ENCODE results near the gene THOP1.
"Not testable (repeated sequence)": the region's sequence is repeated elsewhere in the genome, so short reads cannot be mapped to it uniquely, and the experiment has no call there.

Gene THOP1

GRCh38 chr19:2815923-2816322, 30.6 kb downstream of the THOP1 start:
- peaks cover 0 to 6% of the 10 kb centered on the region in 2 donors for H3K4me1 ChIP-seq (ENCODE audit: control insufficient read depth in 1 of 2, insufficient read depth in 2 of 2, low read length in 2 of 2)
- H3K27ac ChIP-seq (ENCODE audit: low read length) = no peak overlapping the region
- peaks cover 0 to 26% of the 10 kb centered on the region in 2 donors for H3K36me3 ChIP-seq (ENCODE audit: control insufficient read depth in 1 of 2, insufficient read depth in 2 of 2, low read length in 2 of 2)
- no peak overlapping the region for H3K4me3 ChIP-seq (ENCODE audit: low read depth in 1 of 2, low read length in 2 of 2)
- no peaks in the 10 kb centered on the region for H3K27me3 ChIP-seq (ENCODE audit: low read depth, low read length)
- no peaks in the 10 kb centered on the region for H3K9me3 ChIP-seq (ENCODE audit: control insufficient read depth in 1 of 2, low read length in 2 of 2)

GRCh38 chr19:2816641-2817040, 31.3 kb downstream of the THOP1 start:
- H3K27ac ChIP-seq (ENCODE audit: low read length) = no peak overlapping the region
- peaks cover 0 to 19% of the 10 kb centered on the region in 2 donors for H3K36me3 ChIP-seq (ENCODE audit: control insufficient read depth in 1 of 2, insufficient read depth in 2 of 2, low read length in 2 of 2)

GRCh38 chr19:2817237-2817829, 32.0 kb downstream of the THOP1 start:
- H3K36me3 ChIP-seq (ENCODE audit: control insufficient read depth in 1 of 2, insufficient read depth in 2 of 2, low read length in 2 of 2) = peaks cover 0 to 14% of the 10 kb centered on the region in 2 donors
- H3K4me1 ChIP-seq (ENCODE audit: control insufficient read depth in 1 of 2, insufficient read depth in 2 of 2, low read length in 2 of 2); H3K27me3 ChIP-seq (ENCODE audit: low read depth, low read length); H3K4me3 ChIP-seq (ENCODE audit: low read depth in 1 of 2, low read length in 2 of 2); H3K9me3 ChIP-seq (ENCODE audit: control insufficient read depth in 1 of 2, low read length in 2 of 2); H3K27ac ChIP-seq (ENCODE audit: low read length): not testable (repeated sequence)

More at GRCh38 chr19:2816641-2817040, 31.3 kb downstream of the THOP1 start:
- Histone ChIP-seq H3K4me1 (ENCODE audit: control insufficient read depth in 1 of 2, insufficient read depth in 2 of 2, low read length in 2 of 2) (peaks cover 0 to 8% of the 10 kb centered on the region in 2 donors), H3K4me3 (ENCODE audit: low read depth in 1 of 2, low read length in 2 of 2) (no peak overlapping the region), H3K27me3 (ENCODE audit: low read depth, low read length) (no peaks in the 10 kb centered on the region), H3K9me3 (ENCODE audit: control insufficient read depth in 1 of 2, low read length in 2 of 2) (no peaks in the 10 kb centered on the region)

- H3K4me3 ChIP-seq (ENCODE audit: low read depth in 1 of 2, low read length in 2 of 2) = peak within 1 kb of the TSS; percentile 70 to 91
- H3K9me3 ChIP-seq (ENCODE audit: control insufficient read depth in 1 of 2, low read length in 2 of 2) = no peaks in the 10 kb centered on the region
- H3K27me3 ChIP-seq (ENCODE audit: low read depth, low read length) = no peaks in the 10 kb centered on the region
- peaks cover 0 to 8% of the 10 kb centered on the region in 2 donors for H3K4me1 ChIP-seq (ENCODE audit: control insufficient read depth in 1 of 2, insufficient read depth in 2 of 2, low read length in 2 of 2)
- H3K27ac ChIP-seq (ENCODE audit: low read length) = no peak within 1 kb of the TSS
- H3K36me3 ChIP-seq (ENCODE audit: control insufficient read depth in 1 of 2, insufficient read depth in 2 of 2, low read length in 2 of 2) = peaks cover 0 to 22% of the 10 kb centered on the region in 2 donors
Observed at GRCh38 chr19:2819540-2820111, 34.3 kb downstream of the THOP1 start, which contains the start of gene ZNF554. TSS of gene ZNF554 (plus strand) at chr19:2819868. CDS start at chr19:2820072, 204 bp downstream.

- no peaks in the 10 kb centered on the region for H3K27me3 ChIP-seq (ENCODE audit: low read depth, low read length)
- peaks cover 0 to 28% of the 10 kb centered on the region in 2 donors for H3K36me3 ChIP-seq (ENCODE audit: control insufficient read depth in 1 of 2, insufficient read depth in 2 of 2, low read length in 2 of 2)
- H3K4me1 ChIP-seq (ENCODE audit: control insufficient read depth in 1 of 2, insufficient read depth in 2 of 2, low read length in 2 of 2) = peaks cover 0 to 8% of the 10 kb centered on the region in 2 donors
- no peaks in the 10 kb centered on the region for H3K9me3 ChIP-seq (ENCODE audit: control insufficient read depth in 1 of 2, low read length in 2 of 2)
- H3K27ac ChIP-seq (ENCODE audit: low read length) = no peak overlapping the region
- peak overlapping the region; percentile 70 to 91 for H3K4me3 ChIP-seq (ENCODE audit: low read depth in 1 of 2, low read length in 2 of 2)
Observed at GRCh38 chr19:2820112-2820702, 34.9 kb downstream of the THOP1 start.

- Histone ChIP-seq H3K36me3 (ENCODE audit: control insufficient read depth in 1 of 2, insufficient read depth in 2 of 2, low read length in 2 of 2) (peaks cover under 1 to 42% of the 10 kb centered on the region in 2 donors), H3K4me3 (ENCODE audit: low read depth in 1 of 2, low read length in 2 of 2) (no peak overlapping the region), H3K9me3 (ENCODE audit: control insufficient read depth in 1 of 2, low read length in 2 of 2) (no peaks in the 10 kb centered on the region), H3K4me1 (ENCODE audit: control insufficient read depth in 1 of 2, insufficient read depth in 2 of 2, low read length in 2 of 2) (peaks cover 0 to 8% of the 10 kb centered on the region in 2 donors), H3K27me3 (ENCODE audit: low read depth, low read length) (no peaks in the 10 kb centered on the region), H3K27ac (ENCODE audit: low read length) (no peak overlapping the region)
Observed at GRCh38 chr19:2822846-2823245, 37.5 kb downstream of the THOP1 start.

- no peak overlapping the region for H3K27ac ChIP-seq (ENCODE audit: low read length)
- H3K4me3 ChIP-seq (ENCODE audit: low read depth in 1 of 2, low read length in 2 of 2) = no peak overlapping the region
- H3K36me3 ChIP-seq (ENCODE audit: control insufficient read depth in 1 of 2, insufficient read depth in 2 of 2, low read length in 2 of 2) = peaks cover 5 to 50% of the 10 kb centered on the region in 2 donors
- H3K4me1 ChIP-seq (ENCODE audit: control insufficient read depth in 1 of 2, insufficient read depth in 2 of 2, low read length in 2 of 2) = peaks cover 0 to 8% of the 10 kb centered on the region in 2 donors
- H3K27me3 ChIP-seq (ENCODE audit: low read depth, low read length) = no peaks in the 10 kb centered on the region
- peaks cover 0 to 7% of the 10 kb centered on the region in 2 donors for H3K9me3 ChIP-seq (ENCODE audit: control insufficient read depth in 1 of 2, low read length in 2 of 2)
Observed at GRCh38 chr19:2823646-2824045, 38.3 kb downstream of the THOP1 start.

GRCh38 chr19:2824129-2824528, 38.8 kb downstream of the THOP1 start:
- Histone ChIP-seq H3K9me3 (ENCODE audit: control insufficient read depth in 1 of 2, low read length in 2 of 2) (peaks cover 0 to 10% of the 10 kb centered on the region in 2 donors), H3K4me1 (ENCODE audit: control insufficient read depth in 1 of 2, insufficient read depth in 2 of 2, low read length in 2 of 2) (peaks cover 0 to 8% of the 10 kb centered on the region in 2 donors), H3K4me3 (ENCODE audit: low read depth in 1 of 2, low read length in 2 of 2) (no peak overlapping the region), H3K27me3 (ENCODE audit: low read depth, low read length) (no peaks in the 10 kb centered on the region), H3K36me3 (ENCODE audit: control insufficient read depth in 1 of 2, insufficient read depth in 2 of 2, low read length in 2 of 2) (peaks cover 5 to 55% of the 10 kb centered on the region in 2 donors), H3K27ac (ENCODE audit: low read length) (no peak overlapping the region)

GRCh38 chr19:2827022-2827421, 41.7 kb downstream of the THOP1 start:
- Histone ChIP-seq H3K27ac (ENCODE audit: low read length) (no peak overlapping the region), H3K36me3 (ENCODE audit: control insufficient read depth in 1 of 2, insufficient read depth in 2 of 2, low read length in 2 of 2) (peaks cover 5 to 69% of the 10 kb centered on the region in 2 donors), H3K4me3 (ENCODE audit: low read depth in 1 of 2, low read length in 2 of 2) (no peak overlapping the region), H3K9me3 (ENCODE audit: control insufficient read depth in 1 of 2, low read length in 2 of 2) (peaks cover 0 to 24% of the 10 kb centered on the region in 2 donors), H3K4me1 (ENCODE audit: control insufficient read depth in 1 of 2, insufficient read depth in 2 of 2, low read length in 2 of 2) (no peaks in the 10 kb centered on the region), H3K27me3 (ENCODE audit: low read depth, low read length) (no peaks in the 10 kb centered on the region)

GRCh38 chr19:2827840-2828489, 42.7 kb downstream of the THOP1 start:
- H3K27ac ChIP-seq (ENCODE audit: low read length) = no peak overlapping the region
- no peaks in the 10 kb centered on the region for H3K4me1 ChIP-seq (ENCODE audit: control insufficient read depth in 1 of 2, insufficient read depth in 2 of 2, low read length in 2 of 2)
- peaks cover 8 to 73% of the 10 kb centered on the region in 2 donors for H3K36me3 ChIP-seq (ENCODE audit: control insufficient read depth in 1 of 2, insufficient read depth in 2 of 2, low read length in 2 of 2)
- H3K27me3 ChIP-seq (ENCODE audit: low read depth, low read length) = no peaks in the 10 kb centered on the region
- H3K4me3 ChIP-seq (ENCODE audit: low read depth in 1 of 2, low read length in 2 of 2) = no peak overlapping the region
- peaks cover 4 to 32% of the 10 kb centered on the region in 2 donors for H3K9me3 ChIP-seq (ENCODE audit: control insufficient read depth in 1 of 2, low read length in 2 of 2)

- H3K9me3 ChIP-seq (ENCODE audit: control insufficient read depth in 1 of 2, low read length in 2 of 2) = peaks cover 29 to 68% of the 10 kb centered on the region in 2 donors
Observed at GRCh38 chr19:2834294-2834871, 49.1 kb downstream of the THOP1 start.

More at GRCh38 chr19:2834294-2834871, 49.1 kb downstream of the THOP1 start:
- H3K36me3 ChIP-seq (ENCODE audit: control insufficient read depth in 1 of 2, insufficient read depth in 2 of 2, low read length in 2 of 2) = peaks cover 18 to 61% of the 10 kb centered on the region in 2 donors
- H3K27me3 ChIP-seq (ENCODE audit: low read depth, low read length) = no peaks in the 10 kb centered on the region
- no peaks in the 10 kb centered on the region for H3K4me1 ChIP-seq (ENCODE audit: control insufficient read depth in 1 of 2, insufficient read depth in 2 of 2, low read length in 2 of 2)
- peak overlapping the region; percentile 38 to 56 for H3K4me3 ChIP-seq (ENCODE audit: low read depth in 1 of 2, low read length in 2 of 2)
- no peak overlapping the region for H3K27ac ChIP-seq (ENCODE audit: low read length)

Data from muscle layer of duodenum (tissue), 2 donors.